ENCODE measurements around the gene LCNL1.
A peak's percentile ranks its signal among the peaks of the same experiment; 100 is the strongest.
"Not testable (repeated sequence)": the region's sequence is repeated elsewhere in the genome, so short reads cannot be mapped to it uniquely, and the experiment has no call there.

LCNL1 gene

GRCh38 chr9:136994180-136994887 is 11.5 kb downstream of the LCNL1 start:
- DNase-seq (ENCODE audit: low read depth, low spot score), result peak; percentile 32

DNA sequence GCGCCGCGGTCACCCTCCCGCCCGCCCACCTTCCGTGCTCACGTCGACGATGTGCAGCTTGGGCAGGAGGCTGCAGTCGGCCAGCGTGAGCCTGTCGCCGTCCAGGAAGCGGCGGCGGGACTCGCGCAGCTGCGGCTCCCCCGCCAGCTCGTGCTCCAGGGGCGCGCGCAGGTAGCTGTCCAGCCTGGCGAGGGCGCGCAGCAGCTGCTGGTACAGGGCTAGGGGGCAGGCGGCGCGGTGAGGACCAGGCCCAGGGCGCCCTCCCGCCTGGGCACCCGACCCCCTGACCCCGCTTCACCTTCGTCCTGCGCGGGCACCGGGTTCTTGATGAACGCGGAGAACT is 12.1 kb downstream of the LCNL1 start:
- DNase-seq (ENCODE audit: low read depth, low spot score), result peak; percentile 52

- DNase-seq (ENCODE audit: low read depth, low spot score), result no peak
Observed at GRCh38 chr9:136995362-136995761, 12.6 kb downstream of the LCNL1 start.

- no peak for DNase-seq (ENCODE audit: low read depth, low spot score)
Observed at GRCh38 chr9:136995772-136996311, 13.0 kb downstream of the LCNL1 start.

DNA sequence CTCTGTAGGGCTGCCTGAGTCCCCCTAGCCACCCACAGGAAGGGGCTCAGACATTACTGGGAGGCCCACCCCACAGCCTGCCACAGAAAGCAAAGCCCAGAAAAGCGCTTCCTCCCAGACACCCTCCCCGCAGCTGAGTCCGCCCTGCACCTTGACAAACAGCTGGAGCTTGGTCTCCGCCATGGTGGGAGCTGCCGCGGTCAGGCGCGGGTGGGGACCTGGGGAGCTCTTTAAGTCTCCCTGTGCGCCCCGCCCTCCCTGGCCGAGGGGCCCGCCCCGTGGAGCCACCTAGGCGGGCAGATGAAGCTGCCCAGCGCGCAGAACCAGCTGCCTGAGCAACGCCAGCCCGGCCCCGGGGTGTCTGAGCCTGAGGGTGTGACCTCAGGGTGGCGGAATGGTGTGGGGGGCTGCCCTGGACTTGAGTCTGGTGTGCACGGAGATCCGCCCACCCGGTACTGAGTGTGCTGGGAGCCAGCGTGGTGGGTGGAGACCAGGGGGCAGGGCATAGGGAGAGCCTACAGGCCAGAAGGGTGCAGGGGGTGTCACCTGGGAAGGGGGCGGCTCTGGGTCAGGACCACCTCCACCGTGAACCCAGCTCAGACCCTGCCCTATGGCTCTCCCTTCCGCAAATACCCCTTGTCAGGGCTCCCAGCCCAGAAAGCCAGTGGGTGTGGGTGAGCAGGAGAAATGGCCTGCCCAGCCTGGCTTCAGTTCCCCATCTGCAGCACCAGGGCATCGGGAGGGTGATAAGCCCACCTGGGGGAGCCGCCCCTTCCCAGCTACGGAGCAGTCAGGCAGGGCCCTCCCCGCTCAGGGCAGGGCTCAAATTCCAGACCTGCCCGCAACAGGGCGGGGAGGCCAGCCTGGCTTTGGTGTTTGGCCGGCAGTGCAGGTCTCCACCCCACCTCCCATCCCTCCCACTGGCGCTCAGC is 13.8 kb downstream of the LCNL1 start, which contains the start of gene CLIC3:
Gene CLIC3 (minus strand): TSS at position 208 of the 932 bp plus-strand sequence. CDS start 25 bp downstream, at position 183.
- peak; percentile 57 for DNase-seq (ENCODE audit: low read depth, low spot score)

- no peak for DNase-seq (ENCODE audit: low read depth, low spot score)
Observed at GRCh38 chr9:136997371-136997770, 14.6 kb downstream of the LCNL1 start.

DNA sequence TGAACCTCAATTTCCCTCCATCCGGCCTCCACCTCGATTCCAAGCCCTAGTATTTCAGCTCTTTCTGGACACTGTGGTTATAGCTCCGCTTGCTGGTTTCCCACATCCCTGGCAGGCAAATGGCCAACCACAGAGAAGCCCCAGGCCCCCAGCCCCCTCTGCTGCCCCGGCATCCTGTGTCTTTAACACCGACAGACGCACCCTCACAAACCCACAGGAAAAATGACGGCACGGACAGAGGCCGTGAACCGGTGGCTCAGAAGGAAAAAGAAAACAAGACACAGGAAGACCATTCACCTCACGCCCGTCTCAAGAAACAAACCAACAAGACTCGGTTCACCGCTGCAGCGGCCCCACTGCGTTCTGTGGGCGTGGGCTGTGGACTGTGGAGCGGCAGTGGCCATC is 15.0 kb downstream of the LCNL1 start:
- no peak for DNase-seq (ENCODE audit: low read depth, low spot score)

DNA sequence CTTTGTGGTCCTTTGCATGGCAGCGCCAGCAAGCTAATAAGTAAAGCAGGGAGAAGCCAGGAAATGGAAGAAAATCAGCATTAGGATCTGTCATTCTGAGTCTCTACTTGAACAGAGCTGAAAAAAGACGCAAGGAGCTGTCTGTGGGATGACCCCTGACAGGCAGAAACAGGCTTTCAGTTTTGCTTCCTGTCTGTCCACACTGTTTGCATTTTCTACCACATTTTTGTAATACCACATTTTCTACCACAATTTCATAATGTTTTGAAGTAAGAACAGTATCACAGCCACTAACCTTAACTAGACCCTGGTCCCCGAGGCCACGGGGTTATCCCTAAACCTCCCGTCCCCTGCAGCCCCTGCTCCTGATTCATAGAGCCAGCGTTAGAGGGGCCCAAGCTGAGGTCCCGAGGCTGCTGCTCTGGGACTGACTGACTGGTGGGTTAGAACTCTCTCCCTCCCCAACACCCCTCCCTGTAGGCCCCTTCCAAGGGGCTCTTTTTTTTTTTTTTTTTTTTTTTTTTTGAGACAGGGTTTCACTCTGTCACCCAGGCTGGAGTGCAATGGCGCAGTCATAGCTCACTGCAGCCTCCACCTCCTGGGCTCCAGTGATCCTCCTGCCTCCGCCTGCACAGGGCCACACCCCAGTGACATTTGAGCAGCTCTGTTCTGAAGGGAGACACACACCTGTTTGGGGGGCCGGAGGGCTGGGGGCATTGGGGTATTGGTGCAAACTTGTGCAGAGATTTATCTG is 17.6 kb downstream of the LCNL1 start:
- no peak for DNase-seq (ENCODE audit: low read depth, low spot score)

DNA sequence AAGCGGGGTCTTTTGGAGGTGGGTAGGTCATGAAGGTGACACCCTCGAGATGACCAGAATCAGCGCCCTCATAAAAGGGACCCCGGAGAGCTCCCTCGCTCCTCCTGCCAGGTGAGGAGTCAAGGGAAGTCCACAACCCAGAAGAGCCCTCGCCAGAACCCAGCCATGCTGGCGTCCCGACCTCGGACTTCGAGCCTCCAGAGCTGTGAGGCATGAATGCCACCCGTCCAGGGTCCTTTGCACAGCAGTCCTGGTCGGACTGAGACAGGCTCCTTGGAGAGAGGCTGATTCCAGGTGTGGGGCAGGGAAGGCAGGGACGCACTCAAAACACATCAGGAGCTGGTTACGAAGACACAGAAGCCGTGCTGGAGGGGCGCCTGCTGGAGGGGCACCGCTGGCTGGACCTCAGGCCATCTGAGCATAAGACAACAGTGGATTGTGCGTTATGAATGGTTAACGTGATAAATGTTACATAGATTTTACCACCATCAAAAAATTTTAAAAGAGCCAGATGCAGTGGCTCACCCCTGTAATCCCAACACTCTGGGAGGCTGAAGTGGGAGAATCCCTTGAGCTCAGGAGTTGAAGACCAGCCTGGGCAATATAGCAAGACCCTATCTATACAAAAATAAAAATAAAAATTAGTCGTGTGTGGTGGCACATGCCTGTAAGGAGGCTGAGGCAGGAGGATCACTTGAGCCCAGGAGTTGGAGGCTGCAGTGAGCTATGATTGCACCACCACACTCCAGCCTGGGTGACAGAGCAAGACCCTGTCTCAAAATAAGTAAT is 19.3 kb downstream of the LCNL1 start:
- no peak for DNase-seq (ENCODE audit: low read depth, low spot score)

- DNase-seq (ENCODE audit: low read depth, low spot score), result no peak
Observed at GRCh38 chr9:137002646-137003041, 19.9 kb downstream of the LCNL1 start.

DNA sequence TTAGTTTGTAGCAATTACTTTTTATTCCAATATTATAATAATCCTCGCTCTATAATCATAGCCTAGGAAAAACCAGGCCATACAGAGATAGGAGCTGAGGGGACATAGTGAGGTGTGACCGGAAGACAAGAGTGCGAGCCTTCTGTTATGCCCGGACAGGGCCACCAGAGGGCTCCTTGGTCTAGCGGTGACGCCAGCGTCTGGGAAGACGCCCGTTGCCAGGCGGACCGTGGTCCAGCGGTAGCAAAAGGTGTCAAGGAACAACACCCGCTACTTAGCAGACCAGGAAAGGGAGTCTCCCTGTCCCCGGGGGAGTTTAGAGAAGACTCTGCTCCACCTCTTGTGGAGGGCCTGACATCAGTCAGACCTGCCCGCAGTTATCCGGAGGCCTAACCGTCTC is 21.5 kb downstream of the LCNL1 start:
- not testable (repeated sequence) for DNase-seq (ENCODE audit: low read depth, low spot score)

DNA sequence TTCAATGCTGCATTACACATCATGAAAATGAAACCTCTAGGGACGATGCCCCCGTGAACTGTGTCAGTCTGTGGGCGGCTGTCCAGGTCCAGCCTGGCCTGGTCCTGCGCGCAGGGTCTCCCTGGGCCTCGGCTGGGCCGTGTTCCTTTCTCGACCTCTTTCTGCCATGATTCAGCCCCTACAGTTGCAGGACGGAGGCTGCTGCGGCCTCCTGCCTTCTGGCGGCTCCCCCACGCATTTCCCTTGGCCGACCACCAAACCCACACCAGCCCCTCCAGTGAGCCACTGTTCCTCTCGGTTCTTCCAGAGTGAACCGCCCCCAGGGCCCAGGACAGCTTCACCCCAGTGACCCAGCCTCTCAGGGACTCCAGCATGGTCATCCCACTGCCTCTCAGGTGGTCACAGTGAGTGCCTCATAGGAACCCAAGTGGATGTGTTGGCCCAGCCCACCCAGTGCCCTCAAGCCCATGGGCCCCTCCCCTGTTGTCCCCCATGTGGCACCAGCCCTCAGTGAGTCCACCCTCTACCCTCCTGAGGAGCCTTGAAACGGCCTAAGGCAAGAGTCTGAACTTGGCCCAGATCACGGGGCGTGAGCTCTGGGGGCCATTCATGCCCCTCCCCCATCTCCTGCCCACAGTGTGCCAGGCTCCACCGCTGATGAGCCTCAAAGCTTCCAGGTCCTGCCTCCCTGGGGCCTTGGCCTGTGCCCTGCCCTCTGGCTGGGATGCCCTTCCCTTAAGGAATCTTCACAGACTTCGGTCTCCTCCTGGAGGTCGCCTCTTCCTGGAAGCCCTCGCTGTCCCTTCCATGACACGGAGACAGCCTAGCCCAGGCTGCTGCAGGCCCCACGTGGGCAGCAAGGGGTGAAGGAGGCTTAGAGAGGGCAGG is 23.6 kb downstream of the LCNL1 start:
- DNase-seq (ENCODE audit: low read depth, low spot score), result no peak

DNA sequence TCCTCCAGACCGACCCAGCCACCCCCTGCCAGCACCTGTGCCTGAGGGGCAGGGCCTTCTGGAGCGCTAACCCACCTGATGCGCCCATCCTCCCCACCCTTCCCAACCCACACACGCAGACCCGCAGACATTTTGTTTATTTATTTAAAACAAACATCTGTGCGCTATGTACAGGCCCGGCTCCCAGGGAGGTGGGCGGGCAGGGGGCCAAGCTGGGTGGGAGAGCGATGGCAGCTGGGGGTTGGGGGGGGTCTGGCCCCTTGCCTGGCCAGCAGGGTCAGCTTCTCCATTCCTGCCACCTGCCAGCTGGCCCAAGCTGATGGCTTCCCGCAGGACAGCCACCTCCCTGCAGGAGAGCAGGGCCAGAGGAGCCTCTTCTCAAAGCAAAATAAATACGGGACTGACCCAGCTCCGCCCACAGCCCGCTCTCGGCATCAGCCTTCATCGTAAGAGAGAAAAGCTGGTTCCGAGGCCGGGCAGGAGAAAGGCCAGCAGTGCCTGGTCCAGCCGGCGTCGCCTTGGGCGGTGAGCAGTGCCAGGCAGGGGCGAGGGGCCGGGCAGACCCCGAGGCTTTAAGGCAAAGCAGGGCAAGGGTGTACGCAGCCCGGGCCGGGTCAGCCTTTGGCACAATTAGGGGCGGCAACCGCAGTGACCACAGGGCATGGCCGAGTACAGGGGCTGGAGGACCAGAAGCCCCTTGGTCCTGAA is 24.5 kb downstream of the LCNL1 start:
- DNase-seq (ENCODE audit: low read depth, low spot score), result no peak

- DNase-seq (ENCODE audit: low read depth, low spot score), result no peak
Observed at GRCh38 chr9:137007816-137008270, 25.1 kb downstream of the LCNL1 start.

DNA sequence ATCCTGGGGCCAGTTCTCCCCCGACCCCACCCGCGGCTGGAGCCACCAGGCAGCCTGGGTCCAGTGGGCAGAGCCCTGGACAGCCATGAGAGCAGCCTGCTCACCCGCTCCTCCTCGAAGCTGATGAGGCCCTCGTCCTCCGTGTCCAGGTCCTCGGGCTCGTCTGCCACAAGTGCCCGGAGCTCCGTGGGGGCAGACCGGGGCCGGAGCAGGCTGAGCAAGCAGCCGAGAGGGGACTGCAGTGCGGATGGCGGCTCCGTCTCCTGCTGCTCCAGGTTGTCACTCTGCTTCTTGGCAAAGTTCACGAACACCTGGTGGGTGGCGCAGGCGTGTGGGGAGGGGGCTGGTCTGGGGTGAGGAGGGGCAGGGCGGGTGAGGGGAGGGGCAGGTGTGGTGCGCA is 25.5 kb downstream of the LCNL1 start:
- DNase-seq (ENCODE audit: low read depth, low spot score), result no peak

DNA sequence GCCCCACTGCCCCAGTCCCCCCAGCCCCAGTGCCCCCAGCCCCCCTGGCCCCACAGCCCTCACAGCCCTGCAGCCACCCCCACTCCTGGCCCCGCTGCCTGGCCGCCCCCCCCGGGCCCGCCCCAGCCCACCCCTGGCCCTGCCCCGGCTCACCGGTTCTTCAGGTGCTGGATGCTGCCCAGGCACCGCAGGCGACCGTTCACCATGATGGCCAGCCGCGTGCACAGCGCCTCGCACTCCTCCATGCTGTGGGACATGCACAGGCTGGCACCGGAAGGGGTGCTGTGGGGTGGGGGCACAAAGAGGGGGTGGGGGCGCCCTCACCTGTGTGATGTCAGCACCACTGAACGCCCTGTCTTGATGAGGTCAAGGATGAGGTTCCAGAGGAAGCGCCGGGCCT is 26.4 kb downstream of the LCNL1 start:
- DNase-seq (ENCODE audit: low read depth, low spot score), result no peak

GRCh38 chr9:137009938-137010732 is 27.3 kb downstream of the LCNL1 start:
- DNase-seq (ENCODE audit: low read depth, low spot score), result no peak

DNA sequence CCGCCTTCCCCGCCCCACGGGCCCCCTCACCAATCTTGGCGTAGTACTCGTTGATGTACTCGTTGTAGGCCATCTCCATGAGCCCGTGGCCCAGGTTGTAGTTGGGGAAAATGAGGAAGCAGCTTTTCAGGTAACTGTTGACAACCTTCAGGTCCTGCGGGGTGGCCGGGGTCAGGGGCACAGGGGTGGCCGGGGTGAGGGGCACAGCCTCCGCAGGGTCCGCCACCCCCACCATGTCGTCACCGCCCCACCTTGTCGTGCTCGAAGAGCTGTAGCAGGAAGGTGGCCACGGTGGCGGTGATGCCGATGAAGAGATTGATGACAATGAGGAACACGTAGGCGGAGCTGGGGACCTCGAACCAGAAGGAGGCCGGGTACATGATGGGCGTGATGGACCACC is 28.4 kb downstream of the LCNL1 start:
- DNase-seq (ENCODE audit: low read depth, low spot score), result no peak

Data from ELF-1 (cell line).